ENCODE measurements around the gene PLXDC2. TPM values are rescaled to one million over a fixed set of nuclear protein-coding genes. Genes with fewer than 3 reads are reported as not detected.

PLXDC2 gene
- total and polyA plus RNA-seq, 4 donors: 11.8 to 99.6 (median 40.8) TPM

- H3K27ac ChIP-seq (ENCODE audit: low read depth in 1 of 2, low read length in 1 of 2): no peak overlapping the region
- H3K27me3 ChIP-seq (ENCODE audit: control insufficient read depth in 3 of 3, insufficient read depth in 3 of 3, low read length in 2 of 3): no peaks in the 10 kb centered on the region
- H3K9ac ChIP-seq (ENCODE audit: insufficient read depth in 1 of 2, low read length in 2 of 2): no peak overlapping the region
- H3K36me3 ChIP-seq (ENCODE audit: control insufficient read depth in 4 of 4, insufficient read depth in 4 of 4, low read length in 4 of 4): peaks cover 0 to 11% (median 2%) of the 10 kb centered on the region in 4 donors
- 83 to 94% methylated on average over 1 of the region's 1 CpG for WGBS, 2 donors
- H3K9me3 ChIP-seq (ENCODE audit: control insufficient read depth in 4 of 4, insufficient read depth in 3 of 4, low read length in 3 of 4): no peaks in the 10 kb centered on the region
- H3K4me3 ChIP-seq: no peak overlapping the region
- TF ChIP-seq CTCF (IDR thresholded peaks at IDR 0.05; ENCODE audit: control extremely low read depth, extremely low read depth): no peak
- peaks cover 0 to 41% (median 11%) of the 10 kb centered on the region in 5 donors for H3K4me1 ChIP-seq (ENCODE audit: control insufficient read depth in 5 of 5, insufficient read depth in 5 of 5, low read length in 5 of 5)
- DNase-seq (no peak), ATAC-seq (ENCODE audit: insufficient read depth, low FRiP score) (no peak)
Observed at GRCh38 chr10:20105931-20106330, 289.7 kb downstream of the PLXDC2 start.

- WGBS, 2 donors: 86 to 90% methylated on average over 4 of the region's 4 CpGs
- H3K9ac ChIP-seq (ENCODE audit: insufficient read depth in 1 of 2, low read length in 2 of 2): no peak overlapping the region
- no peak overlapping the region for H3K4me3 ChIP-seq
- no peaks in the 10 kb centered on the region for H3K27me3 ChIP-seq (ENCODE audit: control insufficient read depth in 3 of 3, insufficient read depth in 3 of 3, low read length in 2 of 3)
- H3K36me3 ChIP-seq (ENCODE audit: control insufficient read depth in 4 of 4, insufficient read depth in 4 of 4, low read length in 4 of 4): peaks cover 0 to 11% (median 3%) of the 10 kb centered on the region in 4 donors
- DNase-seq (peak in 2 of 3 donors; percentile 54 to 59), ATAC-seq (ENCODE audit: insufficient read depth, low FRiP score) (no peak)
- H3K9me3 ChIP-seq (ENCODE audit: control insufficient read depth in 4 of 4, insufficient read depth in 3 of 4, low read length in 3 of 4): no peaks in the 10 kb centered on the region
- no peak for TF ChIP-seq CTCF (IDR thresholded peaks at IDR 0.05; ENCODE audit: control extremely low read depth, extremely low read depth)
- H3K4me1 ChIP-seq (ENCODE audit: control insufficient read depth in 5 of 5, insufficient read depth in 5 of 5, low read length in 5 of 5): peaks cover 0 to 44% (median 13%) of the 10 kb centered on the region in 5 donors
- H3K27ac ChIP-seq (ENCODE audit: low read depth in 1 of 2, low read length in 1 of 2): no peak overlapping the region
Observed at GRCh38 chr10:20108021-20108420, 291.8 kb downstream of the PLXDC2 start.

- Histone ChIP-seq H3K27ac (ENCODE audit: low read depth in 1 of 2, low read length in 1 of 2) (no peak overlapping the region), H3K4me3 (no peak overlapping the region), H3K9ac (ENCODE audit: insufficient read depth in 1 of 2, low read length in 2 of 2) (peak overlapping the region in 1 of 2 donors; percentile 26), H3K27me3 (ENCODE audit: control insufficient read depth in 3 of 3, insufficient read depth in 3 of 3, low read length in 2 of 3) (no peaks in the 10 kb centered on the region), H3K36me3 (ENCODE audit: control insufficient read depth in 4 of 4, insufficient read depth in 4 of 4, low read length in 4 of 4) (peaks cover 0 to 11% (median 3%) of the 10 kb centered on the region in 4 donors), H3K4me1 (ENCODE audit: control insufficient read depth in 5 of 5, insufficient read depth in 5 of 5, low read length in 5 of 5) (peaks cover 0 to 44% (median 13%) of the 10 kb centered on the region in 5 donors), H3K9me3 (ENCODE audit: control insufficient read depth in 4 of 4, insufficient read depth in 3 of 4, low read length in 3 of 4) (no peaks in the 10 kb centered on the region)
- DNase-seq (peak; percentile 41 to 89 (median 78)), ATAC-seq (ENCODE audit: insufficient read depth, low FRiP score) (no peak)
- no peak for TF ChIP-seq CTCF (IDR thresholded peaks at IDR 0.05; ENCODE audit: control extremely low read depth, extremely low read depth)
- WGBS, 2 donors: 82 to 85% methylated on average over 4 of the region's 4 CpGs
Observed at GRCh38 chr10:20109613-20110012, 293.4 kb downstream of the PLXDC2 start.

Measured in lung (tissue), 12 donors.